DOHH2 (cell line): ENCODE data around the gene ZNRF3.

ENCODE experiments used
- H3F3A ChIP-seq: fragments of 200-600 bp; sonication (generic), shearing (Covaris generic); 2 replicates; pipeline ENCODE4 v1.6.0; 2016; ENCODE audit warnings: antibody characterized with exemption, mild to moderate bottlenecking; ENCODE audit not compliant: control insufficient read depth, insufficient read depth
- H3K27ac ChIP-seq: fragments of 200-600 bp; sonication (generic); 2 replicates; pipeline ENCODE4 v1.5.1; 2014; ENCODE audit warnings: low read depth, mild to moderate bottlenecking, low read length, moderate library complexity
- H3K27me3 ChIP-seq: fragments of 200-600 bp; sonication (generic); 2 replicates; pipeline ENCODE4 v1.6.1; 2014; ENCODE audit warnings: mild to moderate bottlenecking, low read length, mixed read lengths; ENCODE audit not compliant: control insufficient read depth
- H3K36me3 ChIP-seq: fragments of 200-600 bp; sonication (generic); 2 replicates; pipeline ENCODE4 v1.6.1; 2014; ENCODE audit warnings: mild to moderate bottlenecking, low read length, moderate library complexity, mixed read lengths; ENCODE audit not compliant: control insufficient read depth
- H3K4me1 ChIP-seq: fragments of 200-600 bp; sonication (generic); 2 replicates; pipeline ENCODE4 v1.6.1; 2014; ENCODE audit warnings: mild to moderate bottlenecking, low read length, mixed read lengths; ENCODE audit not compliant: control insufficient read depth
- H3K4me2 ChIP-seq: fragments of 200-600 bp; sonication (generic); 2 replicates; pipeline ENCODE4 v1.6.0; 2014; ENCODE audit warnings: mild to moderate bottlenecking, low read length, moderate library complexity
- H3K4me3 ChIP-seq: fragments of 200-600 bp; sonication (generic); 2 replicates; pipeline ENCODE4 v1.5.1; 2014; ENCODE audit warnings: mild to moderate bottlenecking, low read length, mixed read lengths
- H3K79me2 ChIP-seq: fragments of 200-600 bp; sonication (generic); 2 replicates; pipeline ENCODE4 v1.6.1; 2014; ENCODE audit warnings: mild to moderate bottlenecking, low read length, mixed read lengths; ENCODE audit not compliant: control insufficient read depth
- H3K9me2 ChIP-seq: fragments of 200-600 bp; sonication (generic); replicated peaks from 2 replicates; pipeline ENCODE4 v1.6.1; 2014; ENCODE audit warnings: mild to moderate bottlenecking, low read length, mixed read lengths; ENCODE audit not compliant: control insufficient read depth
- H3K9me3 ChIP-seq: fragments of 200-600 bp; sonication (generic); 2 replicates; pipeline ENCODE4 v1.6.1; 2014; ENCODE audit warnings: antibody characterized with exemption, low read length, mixed read lengths; ENCODE audit not compliant: control insufficient read depth, insufficient read depth
- H4K20me1 ChIP-seq: fragments of 200-600 bp; sonication (generic); 2 replicates; pipeline ENCODE4 v1.6.0; 2014; ENCODE audit warnings: low read depth, mild to moderate bottlenecking, antibody characterized with exemption, low read length, moderate library complexity; ENCODE audit not compliant: control insufficient read depth, insufficient read depth
- CTCF ChIP-seq: fragments of 200-600 bp; sonication (generic); IDR thresholded peaks from one replicate; pipeline ENCODE4 v1.5.1; 2014; ENCODE audit warnings: antibody characterized with exemption, mild to moderate bottlenecking, low read depth, low read length; ENCODE audit not compliant: poor library complexity, severe bottlenecking
- EZH2phosphoT487 ChIP-seq: fragments of 200-600 bp; sonication (generic); IDR thresholded peaks from 2 replicates; pipeline ENCODE4 v1.6.1; 2017; ENCODE audit warnings: borderline replicate concordance, mild to moderate bottlenecking, antibody characterized with exemption, low read length, moderate library complexity, mixed read lengths

The ZNRF3 gene

DNA sequence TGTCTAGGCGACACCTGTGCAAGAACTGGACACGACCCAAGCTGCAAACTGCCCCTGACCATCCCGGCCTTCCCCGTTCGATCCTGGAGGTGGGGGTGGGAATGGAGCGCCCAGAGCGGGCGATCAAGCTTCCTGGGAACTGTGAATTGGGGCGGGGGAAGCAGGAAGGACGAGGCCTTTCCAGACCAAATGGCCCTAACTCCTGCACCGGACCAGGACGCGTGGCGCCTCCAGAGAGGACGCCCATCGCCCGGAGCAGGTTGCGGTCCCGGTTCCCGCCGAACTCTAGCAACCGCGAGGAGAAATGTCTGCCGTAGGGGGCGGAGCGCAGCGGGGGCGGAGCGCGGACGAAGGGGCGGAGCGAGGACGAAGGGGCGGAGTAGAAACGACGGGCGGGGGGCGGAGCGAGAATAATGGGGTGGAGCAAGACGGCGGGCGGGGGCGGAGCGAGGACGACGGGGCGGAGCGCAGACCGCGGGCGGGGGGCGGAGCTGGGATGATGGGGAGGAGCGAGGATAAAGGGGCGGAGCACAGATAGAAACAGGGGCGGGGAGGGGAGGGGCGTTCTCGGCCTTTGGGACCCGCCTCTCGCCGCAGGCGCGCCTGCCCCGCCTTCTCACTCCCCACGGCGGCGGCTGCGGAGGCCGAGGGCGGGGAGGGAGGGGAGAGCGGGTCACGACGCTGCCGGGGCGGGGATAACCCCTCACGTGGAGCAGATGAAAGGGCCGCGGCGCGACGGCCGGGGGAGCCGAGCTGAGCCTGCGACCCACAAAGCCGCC is at the start of gene ZNRF3:
ZNRF3 (plus strand) TSS at position 695 of the 779 bp plus-strand sequence. CDS start 195 bp downstream, outside the sequence.
- peak within 1 kb of the TSS; percentile 39 for H3K4me2 ChIP-seq
- TF ChIP-seq CTCF (no peak), EZH2phosphoT487 (no peak)
- H3K79me2 ChIP-seq = no peaks in the 10 kb centered on the region
- H3F3A ChIP-seq = no peaks in the 10 kb centered on the region
- H3K9me3 ChIP-seq = no peaks in the 10 kb centered on the region
- no peak within 1 kb of the TSS for H3K27ac ChIP-seq
- H4K20me1 ChIP-seq = no peaks in the 10 kb centered on the region
- peaks cover 6% of the 10 kb centered on the region; the same call in 1 of the 2 replicates for H3K4me1 ChIP-seq
- H3K36me3 ChIP-seq = no peaks in the 10 kb centered on the region
- H3K4me3 ChIP-seq = peak within 1 kb of the TSS; percentile 38
- no peaks in the 10 kb centered on the region for H3K9me2 ChIP-seq
- H3K27me3 ChIP-seq = peaks cover 34% of the 10 kb centered on the region

DNA sequence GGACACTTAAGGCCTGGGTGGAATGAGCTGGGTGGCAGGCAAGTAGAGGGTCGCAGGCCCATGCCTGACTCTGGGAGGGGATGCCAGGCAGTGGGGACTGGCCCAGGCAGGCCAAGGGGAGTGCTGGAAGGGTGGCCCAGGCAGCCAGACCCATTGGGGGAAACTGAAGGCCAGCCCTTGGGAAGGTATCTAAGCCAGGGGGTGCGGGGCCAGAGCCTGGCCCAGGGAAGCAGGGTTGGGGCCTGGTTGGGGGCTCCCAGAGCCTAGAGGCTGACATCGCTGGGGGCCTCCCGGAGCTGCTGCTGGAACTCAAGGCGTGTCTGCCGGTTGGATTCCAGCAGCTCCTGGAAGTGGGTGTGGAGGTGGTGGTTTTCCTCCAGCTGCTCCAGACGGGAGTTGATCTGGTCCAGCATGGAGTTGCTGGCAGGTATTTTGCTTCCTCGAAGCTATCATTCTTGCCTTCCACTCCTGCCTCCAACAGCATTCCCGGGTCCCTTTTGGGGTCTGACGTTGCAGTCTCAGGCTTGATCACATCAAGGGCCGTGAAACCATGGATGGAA is 47.7 kb upstream of the ZNRF3 start:
- Histone ChIP-seq H3K79me2 (no peaks in the 10 kb centered on the region), H3K27me3 (no peaks in the 10 kb centered on the region)

GRCh38 chr22:28837640-28838039 is 45.7 kb upstream of the ZNRF3 start:
- Histone ChIP-seq H3K4me1 (no peaks in the 10 kb centered on the region), H3K79me2 (no peaks in the 10 kb centered on the region), H3K4me3 (no peak overlapping the region), H3K9me2 (no peaks in the 10 kb centered on the region), H3K27me3 (no peaks in the 10 kb centered on the region), H3K27ac (no peak overlapping the region), H4K20me1 (no peaks in the 10 kb centered on the region), H3F3A (no peaks in the 10 kb centered on the region), H3K9me3 (no peaks in the 10 kb centered on the region), H3K4me2 (no peak overlapping the region), H3K36me3 (no peaks in the 10 kb centered on the region)
- TF ChIP-seq CTCF (no peak), EZH2phosphoT487 (no peak)

More for the DNA sequence above, 47.7 kb upstream of the ZNRF3 start:
- TF ChIP-seq CTCF = no peak
- TF ChIP-seq EZH2phosphoT487 = no peak
- Histone ChIP-seq H3K9me3 (no peaks in the 10 kb centered on the region), H3K27ac (no peak overlapping the region), H3K4me1 (no peaks in the 10 kb centered on the region), H3K9me2 (no peaks in the 10 kb centered on the region), H3K4me3 (no peak overlapping the region), H3K4me2 (no peak overlapping the region), H4K20me1 (no peaks in the 10 kb centered on the region), H3F3A (no peaks in the 10 kb centered on the region), H3K36me3 (no peaks in the 10 kb centered on the region)
